Left renal cortex interstitium (tissue), 4 donors: Measurements from ENCODE around the gene TGM1. TPM values are rescaled to one million over a fixed set of nuclear protein-coding genes. Genes with fewer than 3 reads are reported as not detected.
"Not testable (repeated sequence)": the region's sequence is repeated elsewhere in the genome, so short reads cannot be mapped to it uniquely, and the experiment has no call there.

Experiments used
- DNase-seq, 4 donors: peaks; one replicate each; pipeline ENCODE4 v3.0.0-alpha.2; 2013; ENCODE audit warnings: low read depth in 4 of 4, low spot score in 2 of 4, missing footprints in 1 of 4
- polyA plus RNA-seq, 4 donors: library from polyadenylated mRNA; unstranded; fragments of 120-200 nt; gene quantifications; one replicate each; pipeline ENCODE4 v1.2.1, GENCODE V29; 2013; ENCODE audit not compliant: insufficient read length in 4 of 4

The TGM1 gene
- polyA plus RNA-seq, 4 donors: 0.92 to 4.5 (median 2.5) TPM

GRCh38 chr14:24255931-24256711, 6.9 kb downstream of the TGM1 start:
- no peak for DNase-seq

- no peak for DNase-seq
These were observed 7.5 kb downstream of the TGM1 start for GRCh38 chr14:24255438-24255837.

- DNase-seq: no peak
These were observed 8.2 kb downstream of the TGM1 start for GRCh38 chr14:24254630-24255392.

- no peak for DNase-seq
These were observed 9.0 kb downstream of the TGM1 start for GRCh38 chr14:24253936-24254335.

- no peak for DNase-seq
These were observed 10.5 kb downstream of the TGM1 start for GRCh38 chr14:24252289-24253124.

GRCh38 chr14:24251880-24252288, 11.1 kb downstream of the TGM1 start:
- no peak for DNase-seq

GRCh38 chr14:24250354-24250753, 12.6 kb downstream of the TGM1 start:
- DNase-seq: no peak

GRCh38 chr14:24249230-24250021, 13.6 kb downstream of the TGM1 start:
- DNase-seq: no peak

GRCh38 chr14:24247422-24247821, 15.6 kb downstream of the TGM1 start:
- DNase-seq: no peak

- no peak for DNase-seq
These were observed 16.2 kb downstream of the TGM1 start for GRCh38 chr14:24246765-24247212.

GRCh38 chr14:24245350-24245749, 17.6 kb downstream of the TGM1 start:
- DNase-seq: not testable (repeated sequence)

- no peak for DNase-seq
These were observed 19.6 kb downstream of the TGM1 start for GRCh38 chr14:24243336-24243836.

- peak; percentile 89 to 94 (median 91) for DNase-seq
These were observed 21.0 kb downstream of the TGM1 start for GRCh38 chr14:24241829-24242443.

- DNase-seq: no peak
These were observed 22.7 kb downstream of the TGM1 start for GRCh38 chr14:24240110-24240918.

GRCh38 chr14:24238527-24239037, 24.4 kb downstream of the TGM1 start:
- DNase-seq: no peak

GRCh38 chr14:24238123-24238522, 24.9 kb downstream of the TGM1 start:
- no peak for DNase-seq

GRCh38 chr14:24237463-24237955, 25.5 kb downstream of the TGM1 start:
- no peak for DNase-seq
